ENCODE data around the gene CNTLN.

GRCh38 chr9:17414986-17415385 is 280.1 kb downstream of the CNTLN start:
- no peak for TF ChIP-seq POLR2A (IDR thresholded peaks at IDR 0.05)
- no peak for TF ChIP-seq CTCF (IDR thresholded peaks at IDR 0.05)
- no peak for TF ChIP-seq EP300 (IDR thresholded peaks at IDR 0.05; ENCODE audit: low read depth)

All from transverse colon (tissue), 3 donors.